ENCODE measurements around the gene CHRNB1.

DNA sequence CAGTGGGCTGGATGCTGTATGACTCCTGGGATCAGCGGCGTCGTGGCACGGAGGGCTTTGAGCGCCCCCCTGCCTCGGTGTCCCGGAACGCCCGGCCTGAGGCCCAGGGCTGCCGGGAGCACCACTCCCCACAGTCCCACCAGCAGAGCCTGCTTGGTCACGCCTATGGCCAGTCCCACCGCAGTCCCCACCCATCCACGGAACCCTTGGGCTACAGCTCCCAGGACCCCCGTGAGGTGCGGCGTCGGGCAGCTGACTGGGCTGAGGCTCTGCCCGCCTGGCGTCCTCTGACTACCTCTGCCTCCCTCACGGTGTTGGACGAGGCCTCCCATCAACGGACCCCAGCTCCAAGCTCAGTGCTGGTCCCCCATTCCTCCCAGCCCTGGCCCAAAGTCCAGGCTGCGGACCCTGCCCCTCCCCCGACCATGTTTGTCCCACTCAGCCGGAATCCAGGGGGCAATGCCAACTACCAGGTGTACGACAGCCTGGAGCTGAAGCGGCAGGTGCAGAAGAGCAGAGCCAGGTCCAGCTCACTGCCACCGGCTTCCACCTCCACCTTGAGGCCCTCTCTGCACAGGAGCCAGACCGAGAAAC, 17.9 kb upstream of the CHRNB1 start:
- TF ChIP-seq, protein P1, sequence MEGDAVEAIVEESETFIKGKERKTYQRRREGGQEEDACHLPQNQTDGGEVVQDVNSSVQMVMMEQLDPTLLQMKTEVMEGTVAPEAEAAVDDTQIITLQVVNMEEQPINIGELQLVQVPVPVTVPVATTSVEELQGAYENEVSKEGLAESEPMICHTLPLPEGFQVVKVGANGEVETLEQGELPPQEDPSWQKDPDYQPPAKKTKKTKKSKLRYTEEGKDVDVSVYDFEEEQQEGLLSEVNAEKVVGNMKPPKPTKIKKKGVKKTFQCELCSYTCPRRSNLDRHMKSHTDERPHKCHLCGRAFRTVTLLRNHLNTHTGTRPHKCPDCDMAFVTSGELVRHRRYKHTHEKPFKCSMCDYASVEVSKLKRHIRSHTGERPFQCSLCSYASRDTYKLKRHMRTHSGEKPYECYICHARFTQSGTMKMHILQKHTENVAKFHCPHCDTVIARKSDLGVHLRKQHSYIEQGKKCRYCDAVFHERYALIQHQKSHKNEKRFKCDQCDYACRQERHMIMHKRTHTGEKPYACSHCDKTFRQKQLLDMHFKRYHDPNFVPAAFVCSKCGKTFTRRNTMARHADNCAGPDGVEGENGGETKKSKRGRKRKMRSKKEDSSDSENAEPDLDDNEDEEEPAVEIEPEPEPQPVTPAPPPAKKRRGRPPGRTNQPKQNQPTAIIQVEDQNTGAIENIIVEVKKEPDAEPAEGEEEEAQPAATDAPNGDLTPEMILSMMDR (IDR thresholded peaks at IDR 0.05), result no peak
- no peak for TF ChIP-seq POLR2A (IDR thresholded peaks at IDR 0.05; ENCODE audit: low read depth)

All from esophagus muscularis mucosa (tissue), 3 donors.